ENCODE measurements around the gene TNFRSF17.

The TNFRSF17 gene

GRCh38 chr16:11986521-11987057 lies 21.6 kb downstream of the TNFRSF17 start:
- Histone ChIP-seq H3K4me3 (ENCODE audit: low read length, poor library complexity, severe bottlenecking) (no peak overlapping the region), H3K4me2 (ENCODE audit: low read depth, low read length, poor library complexity, severe bottlenecking) (no peak overlapping the region), H4K20me1 (ENCODE audit: insufficient read depth, low read length, poor library complexity, severe bottlenecking) (no peaks in the 10 kb centered on the region), H2AFZ (ENCODE audit: low read length) (no peak overlapping the region), H3K79me2 (ENCODE audit: insufficient read depth, low read length) (no peaks in the 10 kb centered on the region), H3K4me1 (ENCODE audit: insufficient read depth, low read length, poor library complexity, severe bottlenecking) (no peaks in the 10 kb centered on the region), H3F3A (ENCODE audit: low read depth) (no peaks in the 10 kb centered on the region), H3K9ac (ENCODE audit: low read depth, low read length, poor library complexity, severe bottlenecking) (no peak overlapping the region), H3K9me3 (ENCODE audit: insufficient read depth, low read depth, low read length) (no peaks in the 10 kb centered on the region), H3K36me3 (ENCODE audit: insufficient read depth, low read length) (no peaks in the 10 kb centered on the region), H3K27me3 (ENCODE audit: insufficient read depth, low read length, poor library complexity, severe bottlenecking) (no peaks in the 10 kb centered on the region), H3K9me2 (replicated peaks; ENCODE audit: low read depth, low read length) (no peaks in the 10 kb centered on the region)
- TF ChIP-seq CTCF (conservative IDR thresholded peaks at IDR 0.05; ENCODE audit: low read length) (no peak), EZH2phosphoT487 (IDR thresholded peaks at IDR 0.05; ENCODE audit: borderline replicate concordance) (no peak)

GRCh38 chr16:11988258-11988978 lies 23.4 kb downstream of the TNFRSF17 start:
- H3K4me1 ChIP-seq (ENCODE audit: insufficient read depth, low read length, poor library complexity, severe bottlenecking), result no peaks in the 10 kb centered on the region
- H2AFZ ChIP-seq (ENCODE audit: low read length), result no peak overlapping the region
- H3K36me3 ChIP-seq (ENCODE audit: insufficient read depth, low read length), result no peaks in the 10 kb centered on the region
- no peaks in the 10 kb centered on the region for H4K20me1 ChIP-seq (ENCODE audit: insufficient read depth, low read length, poor library complexity, severe bottlenecking)
- H3K9me3 ChIP-seq (ENCODE audit: insufficient read depth, low read depth, low read length), result no peaks in the 10 kb centered on the region
- no peak overlapping the region for H3K4me2 ChIP-seq (ENCODE audit: low read depth, low read length, poor library complexity, severe bottlenecking)
- H3K4me3 ChIP-seq (ENCODE audit: low read length, poor library complexity, severe bottlenecking), result no peak overlapping the region
- no peak overlapping the region for H3K9ac ChIP-seq (ENCODE audit: low read depth, low read length, poor library complexity, severe bottlenecking)
- TF ChIP-seq CTCF (conservative IDR thresholded peaks at IDR 0.05; ENCODE audit: low read length) (no peak), EZH2phosphoT487 (IDR thresholded peaks at IDR 0.05; ENCODE audit: borderline replicate concordance) (no peak)
- no peaks in the 10 kb centered on the region for H3K79me2 ChIP-seq (ENCODE audit: insufficient read depth, low read length)
- H3K27me3 ChIP-seq (ENCODE audit: insufficient read depth, low read length, poor library complexity, severe bottlenecking), result no peaks in the 10 kb centered on the region
- no peaks in the 10 kb centered on the region for H3F3A ChIP-seq (ENCODE audit: low read depth)
- no peaks in the 10 kb centered on the region for H3K9me2 ChIP-seq (replicated peaks; ENCODE audit: low read depth, low read length)

- Histone ChIP-seq H3K4me2 (ENCODE audit: low read depth, low read length, poor library complexity, severe bottlenecking) (no peak overlapping the region), H2AFZ (ENCODE audit: low read length) (no peak overlapping the region), H3K4me3 (ENCODE audit: low read length, poor library complexity, severe bottlenecking) (no peak overlapping the region), H3K4me1 (ENCODE audit: insufficient read depth, low read length, poor library complexity, severe bottlenecking) (peaks cover 8% of the 10 kb centered on the region), H3K9me3 (ENCODE audit: insufficient read depth, low read depth, low read length) (no peaks in the 10 kb centered on the region), H3K9me2 (replicated peaks; ENCODE audit: low read depth, low read length) (no peaks in the 10 kb centered on the region), H3K27me3 (ENCODE audit: insufficient read depth, low read length, poor library complexity, severe bottlenecking) (no peaks in the 10 kb centered on the region), H3K9ac (ENCODE audit: low read depth, low read length, poor library complexity, severe bottlenecking) (no peak overlapping the region), H4K20me1 (ENCODE audit: insufficient read depth, low read length, poor library complexity, severe bottlenecking) (no peaks in the 10 kb centered on the region), H3K79me2 (ENCODE audit: insufficient read depth, low read length) (no peaks in the 10 kb centered on the region), H3F3A (ENCODE audit: low read depth) (no peaks in the 10 kb centered on the region), H3K36me3 (ENCODE audit: insufficient read depth, low read length) (no peaks in the 10 kb centered on the region)
- TF ChIP-seq EZH2phosphoT487 (IDR thresholded peaks at IDR 0.05; ENCODE audit: borderline replicate concordance) (no peak), CTCF (conservative IDR thresholded peaks at IDR 0.05; ENCODE audit: low read length) (no peak)
Observed at GRCh38 chr16:11990702-11991390, 25.8 kb downstream of the TNFRSF17 start.
